SK-N-SH (cell line): ENCODE measurements around the gene SAMD8. TPM values are rescaled to one million over a fixed set of nuclear protein-coding genes. Genes with fewer than 3 reads are reported as not detected.

Experiments
- polyA plus RNA-seq, 3 experiments: library from polyadenylated mRNA; depleted of rRNA; stranded (reverse); fragments of >200 nt; gene quantifications; 2 replicates each; pipeline ENCODE4 v1.2.3, GENCODE V29; 2012

Gene SAMD8
- polyA plus RNA-seq, 1 of the 3 experiments (the other 2 are of a cell fraction), result 9.7 TPM

Other genes with a start within 250 kb of the SAMD8 start
- gene VDAC2, start 99.1 kb downstream of the SAMD8 start, polyA plus RNA-seq (2012; rRNA removed), result 98.3 and 101 TPM in 2 replicates
- 7.6 and 8.0 TPM in 2 replicates for gene COMTD1, start 124.3 kb downstream of the SAMD8 start, polyA plus RNA-seq (2012; rRNA removed)